Lower leg skin (tissue), 3 donors: ENCODE measurements around the gene LTF.

Source experiments
- CTCF ChIP-seq, 3 donors: fragments of 450-650 bp; IDR thresholded peaks; one replicate each; pipeline ENCODE4 v1.5.1; 2016; ENCODE audit warnings: antibody characterized with exemption in 3 of 3, mild to moderate bottlenecking in 3 of 3, moderate library complexity in 2 of 3
- POLR2A ChIP-seq, 2 donors: fragments of 450-650 bp; IDR thresholded peaks; one replicate each; pipeline ENCODE4 v1.6.1; 2016 to 2017; ENCODE audit warnings: antibody characterized with exemption in 2 of 2, mild to moderate bottlenecking in 1 of 2, moderate library complexity in 1 of 2

DNA sequence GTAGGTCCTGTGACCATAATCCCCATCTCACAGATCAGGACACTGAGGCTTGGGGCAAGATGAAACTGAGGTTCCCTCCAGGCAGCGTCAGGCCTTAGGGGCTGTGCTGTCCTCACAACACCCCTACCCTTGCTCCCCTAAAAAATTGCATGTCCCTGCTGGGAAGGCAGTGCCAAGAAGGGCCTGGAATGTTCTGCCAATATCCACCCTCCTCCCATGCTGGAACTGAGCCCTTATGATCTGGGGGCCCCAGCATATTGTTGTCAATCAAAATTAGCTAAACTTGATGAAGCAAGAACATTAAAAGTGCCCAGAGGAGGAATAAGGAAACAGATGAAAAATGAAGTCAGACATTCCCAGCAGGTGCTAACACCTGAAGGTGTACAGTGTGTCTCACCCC lies 19.7 kb upstream of the LTF start:
- TF ChIP-seq CTCF (IDR thresholded peaks at IDR 0.05) (no peak), POLR2A (IDR thresholded peaks at IDR 0.05) (no peak)
